Measurements from ENCODE around the gene FOXN3.

DNA sequence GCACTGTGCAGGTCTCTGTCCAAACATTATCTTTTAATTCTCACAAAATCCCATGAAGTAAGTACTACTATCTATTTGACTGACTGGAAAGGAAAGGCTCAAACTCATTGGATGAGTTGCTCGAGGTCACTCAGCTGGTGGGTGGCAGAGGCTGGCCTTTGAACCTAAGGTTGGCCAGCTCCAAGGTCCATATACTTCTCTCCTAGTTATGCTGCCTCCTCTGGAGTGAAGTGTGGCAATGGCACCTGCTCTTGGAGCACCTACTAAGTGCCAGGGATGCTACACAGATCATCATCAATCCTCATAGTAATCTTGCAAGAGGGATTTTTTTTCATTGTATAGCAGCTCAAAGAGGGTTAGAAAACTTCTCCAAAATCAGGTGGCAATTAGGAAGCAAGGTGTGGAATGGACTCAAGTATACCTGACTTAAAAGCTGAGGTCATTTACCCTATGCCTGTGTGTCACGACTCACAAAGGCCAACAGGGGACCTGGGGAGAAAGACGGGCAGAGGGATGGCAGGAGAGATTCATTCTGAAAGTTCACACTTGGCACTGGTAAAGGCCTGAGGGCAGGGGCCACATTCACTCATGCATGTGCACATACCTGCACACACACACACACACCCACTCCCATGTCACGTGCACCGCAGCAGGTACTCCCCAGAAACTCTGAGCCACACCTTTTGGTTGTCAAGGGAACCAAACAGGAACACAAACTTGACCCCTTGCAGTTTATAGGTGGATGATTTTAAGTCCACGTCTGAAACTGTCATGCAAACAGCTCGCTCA, 146.4 kb downstream of the FOXN3 start:
- TF ChIP-seq POLR2A (IDR thresholded peaks at IDR 0.05; ENCODE audit: low read length), result no peak
- no peak for TF ChIP-seq GATA1 (IDR thresholded peaks at IDR 0.05; ENCODE audit: low read depth, low read length)

All from erythroblast (primary cell).